Uterus (tissue), 4 donors: ENCODE measurements around the gene PTPA. TPM values are rescaled to one million over a fixed set of nuclear protein-coding genes. Genes with fewer than 3 reads are reported as not detected.

Experiments
- DNase-seq, 2 donors: peaks; one replicate each; pipeline ENCODE4 v3.0.0-alpha.2; 2019 to 2020
- H3K27ac ChIP-seq, 2 donors: fragments of 200-600 bp; sonication (generic); 1 replicate in 1 of 2; 2 replicates in 1 of 2; pipeline ENCODE4 v1.5.1; 2016 to 2018
- H3K27me3 ChIP-seq, 2 donors: fragments of 200-600 bp; sonication (generic); one replicate each; pipeline ENCODE4 v1.5.1; 2018 to 2019; ENCODE audit warnings: control low read depth in 1 of 2
- H3K36me3 ChIP-seq, 2 donors: fragments of 200-600 bp; sonication (generic); one replicate each; pipeline ENCODE4 v1.5.1; 2019; ENCODE audit warnings: control low read depth in 1 of 2
- H3K4me1 ChIP-seq, 2 donors: fragments of 200-600 bp; sonication (generic); one replicate each; pipeline ENCODE4 v1.5.1; 2018 to 2019; ENCODE audit warnings: control low read depth in 1 of 2
- H3K4me3 ChIP-seq, 2 donors: fragments of 200-600 bp; sonication (generic); 1 replicate in 1 of 2; 2 replicates in 1 of 2; pipeline ENCODE4 v1.5.1; 2018 to 2019; ENCODE audit warnings: mild to moderate bottlenecking in 1 of 2
- H3K9me3 ChIP-seq, 2 donors: fragments of 200-600 bp; sonication (generic); one replicate each; pipeline ENCODE4 v1.5.1; 2019; ENCODE audit warnings: control low read depth in 1 of 2
- POLR2A ChIP-seq, 2 donors: fragments of 450-650 bp; IDR thresholded peaks; one replicate each; pipeline ENCODE4 v1.6.1; 2016; ENCODE audit warnings: antibody characterized with exemption in 2 of 2, mild to moderate bottlenecking in 1 of 2, moderate library complexity in 1 of 2
- intact Hi-C: fragments of 100-400 bp; cut with DNase I; formaldehyde crosslinking; loops from one replicate; pipeline ENCODE4 v1.15.1; 2023; ENCODE audit warnings: low total_unique reads
- total RNA-seq, 4 donors: library from RNA; depleted of rRNA in 3 of 4; stranded (reverse); fragments of >200 nt in 3 of 4; gene quantifications; one replicate each; pipeline versions ENCODE4 v1.1.0 to v1.2.4, GENCODE V29; 2014 to 2023
- TF ChIP-seq, protein P1 (sequence below), 4 experiments: fragments of 200-600 bp in 2 of 4; fragments of 450-650 bp in 2 of 4; sonication (generic) in 2 of 4; IDR thresholded peaks; one replicate each; pipeline ENCODE4 v1.5.1; 2016 to 2019; ENCODE audit warnings: antibody characterized with exemption in 4 of 4, mild to moderate bottlenecking in 2 of 4, moderate library complexity in 1 of 4
- donor health status: DM: yes; HTN: yes; CAD: no.

Gene PTPA
- total RNA-seq, 4 donors from 2014 or later, result 28.9 to 107 (median 62.1) TPM

DNA sequence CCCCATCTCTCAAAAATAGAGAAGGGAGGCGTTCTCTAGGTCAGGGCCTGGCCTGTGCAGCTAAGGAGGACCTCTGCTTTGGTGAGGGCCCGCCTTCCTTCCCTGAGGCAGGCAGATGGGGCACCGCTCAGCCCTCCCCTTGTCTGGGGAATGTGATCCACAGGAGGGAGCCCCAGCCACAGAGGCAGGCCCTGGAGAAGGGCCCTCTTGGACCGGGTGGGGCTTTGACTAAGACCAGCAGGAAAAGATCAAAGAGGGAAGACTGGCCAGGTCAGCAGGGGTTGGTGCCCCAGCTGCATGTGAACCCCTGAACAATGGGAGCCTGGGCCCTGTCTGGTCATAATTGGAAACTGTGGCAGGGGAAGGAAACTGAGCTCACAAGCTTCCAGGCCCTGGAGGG lies 21.9 kb downstream of the PTPA start:
- TF ChIP-seq POLR2A (IDR thresholded peaks at IDR 0.05), result no peak
- TF ChIP-seq, protein P1, sequence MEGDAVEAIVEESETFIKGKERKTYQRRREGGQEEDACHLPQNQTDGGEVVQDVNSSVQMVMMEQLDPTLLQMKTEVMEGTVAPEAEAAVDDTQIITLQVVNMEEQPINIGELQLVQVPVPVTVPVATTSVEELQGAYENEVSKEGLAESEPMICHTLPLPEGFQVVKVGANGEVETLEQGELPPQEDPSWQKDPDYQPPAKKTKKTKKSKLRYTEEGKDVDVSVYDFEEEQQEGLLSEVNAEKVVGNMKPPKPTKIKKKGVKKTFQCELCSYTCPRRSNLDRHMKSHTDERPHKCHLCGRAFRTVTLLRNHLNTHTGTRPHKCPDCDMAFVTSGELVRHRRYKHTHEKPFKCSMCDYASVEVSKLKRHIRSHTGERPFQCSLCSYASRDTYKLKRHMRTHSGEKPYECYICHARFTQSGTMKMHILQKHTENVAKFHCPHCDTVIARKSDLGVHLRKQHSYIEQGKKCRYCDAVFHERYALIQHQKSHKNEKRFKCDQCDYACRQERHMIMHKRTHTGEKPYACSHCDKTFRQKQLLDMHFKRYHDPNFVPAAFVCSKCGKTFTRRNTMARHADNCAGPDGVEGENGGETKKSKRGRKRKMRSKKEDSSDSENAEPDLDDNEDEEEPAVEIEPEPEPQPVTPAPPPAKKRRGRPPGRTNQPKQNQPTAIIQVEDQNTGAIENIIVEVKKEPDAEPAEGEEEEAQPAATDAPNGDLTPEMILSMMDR (IDR thresholded peaks at IDR 0.05), result no peak
- Histone ChIP-seq H3K27ac (no peak overlapping the region), H3K36me3 (no peaks in the 10 kb centered on the region), H3K4me1 (no peaks in the 10 kb centered on the region), H3K4me3 (no peak overlapping the region), H3K9me3 (no peaks in the 10 kb centered on the region), H3K27me3 (no peaks in the 10 kb centered on the region)
- intact Hi-C loops, result no loop called here
- DNase-seq, result no peak

- no peak overlapping the region for H3K27ac ChIP-seq
- no peak overlapping the region for H3K4me3 ChIP-seq
- no peaks in the 10 kb centered on the region for H3K27me3 ChIP-seq
- no peak for DNase-seq
- no peaks in the 10 kb centered on the region for H3K36me3 ChIP-seq
- TF ChIP-seq, protein P1 (IDR thresholded peaks at IDR 0.05), result no peak
- no peak for TF ChIP-seq POLR2A (IDR thresholded peaks at IDR 0.05)
- intact Hi-C loops, result loop anchor here (5.0 kb wide), 2 partner anchors 37 to 477 kb away; no protein-coding TSS in a partner anchor
- H3K4me1 ChIP-seq, result peaks cover 0 to 8% of the 10 kb centered on the region in 2 donors
- no peaks in the 10 kb centered on the region for H3K9me3 ChIP-seq
These were observed 24.3 kb downstream of the PTPA start for GRCh38 chr9:129135476-129135875.

DNA sequence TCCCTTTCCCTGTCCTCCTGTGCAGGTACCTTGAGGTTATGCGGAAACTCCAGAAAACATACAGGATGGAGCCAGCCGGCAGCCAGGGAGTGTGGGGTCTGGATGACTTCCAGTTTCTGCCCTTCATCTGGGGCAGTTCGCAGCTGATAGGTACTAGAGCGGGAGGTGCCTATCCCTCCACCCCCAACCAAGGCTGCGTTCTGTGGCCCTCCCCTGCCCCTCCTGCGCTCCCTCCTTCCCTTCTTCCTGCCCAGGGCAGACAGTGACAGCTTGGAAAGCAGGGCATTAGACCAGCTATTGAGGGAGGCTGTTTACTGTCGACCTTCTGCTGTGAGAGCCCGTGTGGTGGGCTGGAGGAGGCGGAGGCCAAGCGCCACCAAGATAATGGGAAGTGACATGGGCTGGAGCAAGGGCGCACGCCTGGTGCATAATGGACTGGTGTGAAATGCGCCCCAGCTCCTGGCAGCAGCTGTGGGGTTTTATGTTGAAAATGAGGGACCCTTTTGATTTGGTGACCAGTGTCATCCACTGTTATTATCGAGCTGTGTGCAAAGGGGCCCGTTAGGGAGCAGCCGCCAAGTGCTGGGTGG lies 25.3 kb downstream of the PTPA start:
- DNase-seq, result no peak

GRCh38 chr9:129137292-129138143 lies 26.3 kb downstream of the PTPA start:
- H3K9me3 ChIP-seq, result no peaks in the 10 kb centered on the region
- H3K4me3 ChIP-seq, result no peak overlapping the region
- peak overlapping the region; percentile 99 to 100 for H3K27ac ChIP-seq
- no peak for DNase-seq
- intact Hi-C loops, result loop anchor here (5.0 kb wide), 2 partner anchors 35 to 475 kb away; no protein-coding TSS in a partner anchor
- H3K27me3 ChIP-seq, result no peaks in the 10 kb centered on the region
- H3K36me3 ChIP-seq, result no peaks in the 10 kb centered on the region
- peaks cover 9 to 24% of the 10 kb centered on the region in 2 donors for H3K4me1 ChIP-seq
- no peak for TF ChIP-seq POLR2A (IDR thresholded peaks at IDR 0.05)
- TF ChIP-seq, protein P1 (IDR thresholded peaks at IDR 0.05), result no peak

More for the DNA sequence above, 25.3 kb downstream of the PTPA start:
- Histone ChIP-seq H3K9me3 (no peaks in the 10 kb centered on the region), H3K27me3 (no peaks in the 10 kb centered on the region), H3K36me3 (no peaks in the 10 kb centered on the region), H3K27ac (peak overlapping the region in 1 of 2 donors; percentile 100), H3K4me3 (no peak overlapping the region), H3K4me1 (peaks cover 4 to 15% of the 10 kb centered on the region in 2 donors)
- TF ChIP-seq, protein P1 (IDR thresholded peaks at IDR 0.05), result no peak
- TF ChIP-seq POLR2A (IDR thresholded peaks at IDR 0.05), result no peak
- intact Hi-C loops, result loop anchor here (5.0 kb wide), 2 partner anchors 36 to 476 kb away; no protein-coding TSS in a partner anchor

- H3K36me3 ChIP-seq, result no peaks in the 10 kb centered on the region
- H3K4me3 ChIP-seq, result no peak overlapping the region
- H3K27me3 ChIP-seq, result no peaks in the 10 kb centered on the region
- no peak for DNase-seq
- H3K4me1 ChIP-seq, result peaks cover 10 to 28% of the 10 kb centered on the region in 2 donors
- no peak for TF ChIP-seq POLR2A (IDR thresholded peaks at IDR 0.05)
- TF ChIP-seq, protein P1 (IDR thresholded peaks at IDR 0.05), result no peak
- H3K27ac ChIP-seq, result peak overlapping the region; percentile 99 to 100
- intact Hi-C loops, result loop anchor here (5.0 kb wide), 2 partner anchors 34 to 474 kb away; no protein-coding TSS in a partner anchor
- no peaks in the 10 kb centered on the region for H3K9me3 ChIP-seq
These were observed 26.9 kb downstream of the PTPA start for GRCh38 chr9:129138144-129138462.
